Cardiac fibroblast (primary cell): ENCODE measurements around the gene WDR76.

Experiments
- DNase-seq, 2 donors: peaks; one replicate each; pipeline versions ENCODE4 v3.0.0 to v3.0.0-alpha.2; 2010; ENCODE audit warnings: low read depth in 2 of 2
- H3K4me3 ChIP-seq, 2 donors: replicated peaks in 1 of 2; 1 replicate in 1 of 2; 2 replicates in 1 of 2; pipeline ENCODE4 v1.5.1; 2011; ENCODE audit warnings: low read depth in 2 of 2, low read length in 2 of 2, mild to moderate bottlenecking in 2 of 2, moderate library complexity in 1 of 2
- TF ChIP-seq, protein P1 (sequence below): IDR thresholded peaks from one replicate; pipeline ENCODE4 v1.5.1; 2011; ENCODE audit warnings: low read depth, mild to moderate bottlenecking, low read length, inconsistent platforms

WDR76 gene

DNA sequence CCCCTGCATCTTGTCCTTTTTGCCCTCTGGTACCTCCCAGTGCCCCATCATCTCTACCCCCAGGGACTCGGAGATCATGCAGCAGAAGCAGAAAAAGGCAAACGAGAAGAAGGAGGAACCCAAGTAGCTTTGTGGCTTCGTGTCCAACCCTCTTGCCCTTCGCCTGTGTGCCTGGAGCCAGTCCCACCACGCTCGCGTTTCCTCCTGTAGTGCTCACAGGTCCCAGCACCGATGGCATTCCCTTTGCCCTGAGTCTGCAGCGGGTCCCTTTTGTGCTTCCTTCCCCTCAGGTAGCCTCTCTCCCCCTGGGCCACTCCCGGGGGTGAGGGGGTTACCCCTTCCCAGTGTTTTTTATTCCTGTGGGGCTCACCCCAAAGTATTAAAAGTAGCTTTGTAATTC lies 33.2 kb upstream of the WDR76 start:
- TF ChIP-seq, protein P1, sequence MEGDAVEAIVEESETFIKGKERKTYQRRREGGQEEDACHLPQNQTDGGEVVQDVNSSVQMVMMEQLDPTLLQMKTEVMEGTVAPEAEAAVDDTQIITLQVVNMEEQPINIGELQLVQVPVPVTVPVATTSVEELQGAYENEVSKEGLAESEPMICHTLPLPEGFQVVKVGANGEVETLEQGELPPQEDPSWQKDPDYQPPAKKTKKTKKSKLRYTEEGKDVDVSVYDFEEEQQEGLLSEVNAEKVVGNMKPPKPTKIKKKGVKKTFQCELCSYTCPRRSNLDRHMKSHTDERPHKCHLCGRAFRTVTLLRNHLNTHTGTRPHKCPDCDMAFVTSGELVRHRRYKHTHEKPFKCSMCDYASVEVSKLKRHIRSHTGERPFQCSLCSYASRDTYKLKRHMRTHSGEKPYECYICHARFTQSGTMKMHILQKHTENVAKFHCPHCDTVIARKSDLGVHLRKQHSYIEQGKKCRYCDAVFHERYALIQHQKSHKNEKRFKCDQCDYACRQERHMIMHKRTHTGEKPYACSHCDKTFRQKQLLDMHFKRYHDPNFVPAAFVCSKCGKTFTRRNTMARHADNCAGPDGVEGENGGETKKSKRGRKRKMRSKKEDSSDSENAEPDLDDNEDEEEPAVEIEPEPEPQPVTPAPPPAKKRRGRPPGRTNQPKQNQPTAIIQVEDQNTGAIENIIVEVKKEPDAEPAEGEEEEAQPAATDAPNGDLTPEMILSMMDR = no peak
- no peak for DNase-seq
- H3K4me3 ChIP-seq = peak overlapping the region; percentile 96 to 100

DNA sequence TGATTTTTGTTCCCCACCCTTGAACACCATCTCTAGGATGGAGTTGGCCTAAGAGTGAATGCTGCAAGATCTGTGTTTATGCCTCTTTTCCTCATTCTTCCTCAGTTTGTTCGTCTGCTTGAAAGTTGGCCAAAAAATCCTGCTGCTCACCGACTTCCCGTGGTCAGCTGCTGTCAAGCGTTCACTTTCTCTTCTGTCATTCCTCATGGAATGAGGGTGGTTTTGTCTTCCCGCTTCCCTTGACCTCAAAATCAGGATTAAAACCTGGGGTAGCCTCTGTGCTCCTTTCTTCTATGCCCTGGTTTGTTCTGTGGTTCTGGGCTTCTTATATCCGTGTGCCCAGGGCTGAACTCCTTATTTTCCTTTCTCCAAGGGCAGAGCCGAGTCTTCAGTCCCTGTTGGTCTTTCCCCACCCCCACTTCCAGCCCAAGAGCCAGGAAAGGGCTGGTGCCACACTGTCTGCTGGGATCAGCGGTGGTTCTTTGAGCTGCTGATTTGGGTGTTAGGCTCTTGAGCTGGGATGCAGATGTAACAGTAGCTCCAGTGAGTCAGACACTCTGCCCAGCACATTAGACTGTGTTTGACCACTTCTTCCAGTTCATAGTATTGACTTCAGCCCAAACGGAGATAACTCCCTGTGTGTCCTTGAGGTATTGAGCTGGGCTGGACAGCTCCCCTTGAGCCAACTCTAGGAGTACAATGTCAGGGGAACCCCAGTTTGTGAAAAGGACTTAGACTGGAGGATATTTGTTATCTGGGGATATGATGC lies 32.3 kb upstream of the WDR76 start:
- TF ChIP-seq, protein P1 = no peak
- no peak overlapping the region for H3K4me3 ChIP-seq
- peak; percentile 44 to 53 for DNase-seq

DNA sequence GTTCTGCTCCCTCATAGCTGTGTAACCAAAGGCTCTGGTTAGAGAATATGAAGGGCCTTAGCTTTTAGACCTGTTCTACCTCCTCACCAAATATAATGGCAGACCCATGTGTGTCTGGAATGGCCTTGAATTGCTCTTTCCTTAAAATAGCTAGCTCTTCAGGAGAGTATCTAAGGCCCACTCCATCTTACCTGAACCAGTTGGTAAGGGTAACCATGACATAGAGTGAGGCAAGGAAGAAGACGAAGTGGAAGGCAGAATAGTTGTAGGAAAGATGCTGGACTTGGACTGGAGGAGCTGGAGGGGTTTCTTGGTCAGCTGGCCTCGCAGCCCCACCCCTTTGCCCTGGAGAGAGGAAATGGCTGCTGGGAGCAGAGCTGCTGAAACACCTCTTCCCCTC lies 31.6 kb upstream of the WDR76 start:
- TF ChIP-seq, protein P1 = no peak
- no peak overlapping the region for H3K4me3 ChIP-seq
- no peak for DNase-seq

DNA sequence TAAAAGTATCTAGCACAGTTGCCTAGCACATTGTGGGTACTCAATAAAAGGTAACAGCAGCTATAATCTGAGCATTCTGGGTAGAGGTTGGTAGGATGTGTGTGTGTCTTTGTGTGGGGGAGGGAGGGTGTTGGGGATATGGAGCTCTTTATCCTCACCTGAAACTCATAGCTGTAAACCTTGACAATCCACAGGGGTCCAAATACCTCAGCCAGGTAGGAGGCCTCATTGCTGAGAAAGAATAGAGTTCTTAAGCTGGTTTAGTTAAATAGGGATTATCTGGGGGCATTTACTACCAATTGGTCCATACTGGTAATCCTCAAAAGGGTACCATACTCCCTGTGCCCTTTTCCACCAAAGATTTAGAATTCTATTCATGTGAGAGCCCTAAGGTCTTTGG lies 30.8 kb upstream of the WDR76 start:
- TF ChIP-seq, protein P1 = no peak
- DNase-seq = no peak
- H3K4me3 ChIP-seq = no peak overlapping the region

DNA sequence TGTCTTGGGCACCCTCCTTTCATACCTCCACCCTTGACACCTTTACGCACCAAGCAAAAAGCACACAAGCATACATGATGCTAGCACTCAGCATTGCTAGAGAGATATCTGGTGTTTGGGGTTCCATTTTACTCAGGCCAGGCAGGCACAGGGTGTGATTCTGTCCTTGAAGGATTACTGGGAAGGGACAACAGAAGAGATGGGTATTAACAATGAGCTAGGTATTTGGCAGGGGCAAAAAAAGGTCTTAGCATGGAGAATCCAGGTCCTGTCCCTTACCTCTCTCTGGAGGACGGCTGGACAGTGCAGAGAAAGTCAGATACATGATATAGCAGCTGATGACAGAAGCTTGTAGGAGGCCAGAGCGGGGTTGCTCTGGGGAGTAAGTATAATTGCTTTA lies 30.2 kb upstream of the WDR76 start:
- no peak for DNase-seq
- TF ChIP-seq, protein P1 = no peak
- no peak overlapping the region for H3K4me3 ChIP-seq

DNA sequence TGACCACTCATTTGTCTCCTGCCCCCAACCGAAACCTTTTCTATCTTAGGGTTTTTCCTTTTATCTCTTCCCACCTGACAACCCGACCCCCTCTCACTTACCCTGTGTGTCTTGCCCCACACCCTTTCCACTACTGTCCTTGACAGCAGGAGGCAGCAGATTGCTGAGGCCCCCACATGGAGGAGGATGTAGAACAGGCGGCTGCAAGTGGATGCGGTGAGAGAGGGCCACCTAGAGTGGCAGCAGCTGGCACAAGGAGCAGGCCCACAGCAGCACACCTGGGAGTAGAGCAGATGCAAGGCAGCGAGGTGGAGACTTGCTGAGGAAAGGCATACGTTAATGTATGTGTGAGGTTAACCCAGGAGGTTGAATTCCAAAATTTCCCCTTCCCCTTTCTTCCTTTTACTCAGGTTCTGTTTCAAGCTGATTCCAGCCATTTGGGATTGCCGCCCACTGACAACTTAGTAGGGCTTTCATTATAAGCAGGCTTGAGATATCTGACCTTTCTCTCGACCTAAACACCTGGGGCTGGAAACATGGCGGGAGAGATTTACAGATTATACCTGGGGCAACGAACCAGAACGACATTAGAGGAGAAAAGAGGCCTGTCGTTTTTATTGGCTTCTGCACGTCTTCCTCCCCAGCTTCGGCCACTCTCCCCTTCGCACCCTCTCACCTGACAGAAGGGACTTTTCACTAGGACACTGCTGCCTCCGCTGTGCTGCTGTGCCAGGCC lies 27.4 kb upstream of the WDR76 start:
- TF ChIP-seq, protein P1 = no peak
- H3K4me3 ChIP-seq = no peak overlapping the region
- DNase-seq = no peak
